ENCODE results near the gene CFAP300. TPM values are rescaled to one million over a fixed set of nuclear protein-coding genes. Genes with fewer than 3 reads are reported as not detected.

Gene CFAP300
- 2.0 TPM for total RNA-seq

DNA sequence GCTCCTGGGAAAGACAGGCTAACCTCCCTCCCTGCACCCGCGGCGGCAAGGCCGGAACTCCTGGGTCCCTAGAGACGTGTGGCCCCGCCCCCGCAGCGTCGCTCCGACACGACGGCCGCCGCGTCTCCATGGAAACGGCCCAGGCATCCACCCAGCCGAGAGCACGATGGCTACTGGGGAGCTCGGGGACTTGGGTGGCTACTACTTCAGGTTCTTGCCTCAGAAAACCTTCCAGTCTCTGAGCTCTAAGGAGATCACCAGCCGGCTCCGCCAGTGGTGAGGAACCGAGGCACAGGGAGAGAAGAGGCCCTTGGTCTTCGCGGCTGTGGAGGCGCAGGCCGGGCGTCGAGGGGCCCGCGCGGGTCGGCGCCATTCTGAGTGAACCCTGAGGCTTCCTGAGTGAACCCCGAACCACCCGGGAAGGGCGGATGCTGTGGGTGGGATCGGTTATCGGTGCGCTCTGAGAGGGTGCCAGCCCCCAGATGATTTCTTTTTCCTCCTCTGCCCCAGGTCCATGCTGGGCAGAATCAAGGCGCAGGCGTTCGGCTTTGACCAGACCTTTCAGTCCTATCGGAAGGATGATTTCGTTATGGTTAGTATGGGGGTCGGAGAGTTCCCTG is at the start of gene CFAP300:
CFAP300 (plus strand) TSS at position 133 of the 620 bp plus-strand sequence; CDS start at position 167, 34 bp downstream.
- FAIRE-seq: no peak
- peak; percentile 54 to 76 for DNase-seq (ENCODE audit: low spot score in 2 of 2)

DNA sequence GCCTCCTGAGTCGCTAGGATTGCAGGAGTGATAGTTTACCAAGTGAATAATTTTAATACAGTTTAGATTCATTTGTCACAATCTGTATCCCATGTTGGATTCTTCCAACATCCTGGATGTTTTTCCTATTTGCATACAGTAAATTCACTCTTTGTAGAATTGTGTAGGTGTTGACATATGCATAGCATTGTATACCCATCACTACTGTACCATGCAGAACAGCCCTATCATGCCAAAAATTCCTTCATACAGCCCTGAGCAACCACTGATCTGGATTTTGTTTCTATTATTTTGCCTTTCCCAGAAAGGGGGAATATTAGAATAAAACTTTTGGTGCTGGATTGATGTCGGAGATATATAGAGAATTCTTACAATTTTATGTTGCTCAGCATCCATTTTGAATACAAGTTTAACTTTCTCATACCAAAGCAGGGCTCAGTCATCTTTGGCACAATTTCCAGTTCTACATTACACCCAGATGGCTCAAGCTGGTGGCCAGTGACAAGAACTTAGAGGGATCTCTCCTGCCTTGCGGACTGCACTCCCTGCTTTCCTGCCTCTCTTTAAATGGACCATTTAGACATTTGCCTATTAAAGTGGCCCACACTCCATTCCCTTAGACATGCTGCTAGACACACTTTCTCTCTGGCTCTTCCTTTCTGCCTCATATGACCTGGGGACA is 45.4 kb upstream of the CFAP300 start:
- FAIRE-seq (no peak), DNase-seq (ENCODE audit: low spot score in 2 of 2) (no peak)

DNA sequence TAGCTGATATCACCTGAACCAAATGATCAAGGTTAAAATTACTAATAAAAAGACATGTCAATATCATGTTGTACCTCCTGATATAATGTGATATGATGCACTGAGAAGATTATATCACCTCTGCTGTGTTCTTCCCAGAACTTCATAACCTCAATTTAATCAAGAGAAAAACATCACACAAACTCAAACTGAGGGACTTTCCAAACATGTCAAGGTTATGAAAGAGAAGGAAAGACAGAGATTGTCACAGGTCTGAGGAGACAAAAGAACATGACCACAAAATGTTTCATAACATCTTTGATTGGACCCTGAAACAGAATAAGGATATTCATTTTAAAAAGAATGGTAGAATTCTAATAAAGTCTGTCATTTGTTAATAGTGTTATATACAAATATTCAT is 43.0 kb upstream of the CFAP300 start:
- FAIRE-seq (no peak), DNase-seq (ENCODE audit: low spot score in 2 of 2) (no peak)

DNA sequence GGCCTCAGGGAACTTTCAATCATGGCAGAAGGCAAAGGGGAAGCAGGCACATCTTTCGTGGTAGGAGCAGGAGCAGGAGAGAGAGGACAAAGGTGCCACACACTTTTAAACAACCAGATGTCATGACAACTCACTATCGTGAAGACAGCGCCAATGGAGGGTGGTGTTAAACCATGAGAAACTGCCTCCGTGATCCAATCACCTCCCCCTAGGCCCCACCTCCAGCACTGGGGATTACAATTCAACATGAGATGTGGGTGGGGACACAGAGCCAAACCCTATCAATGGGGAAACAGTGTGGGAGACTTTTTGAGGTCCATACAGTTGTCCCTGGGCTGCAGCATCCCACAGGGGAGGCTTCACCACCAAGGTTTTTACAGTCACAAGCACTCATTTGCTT is 41.9 kb upstream of the CFAP300 start:
- FAIRE-seq (no peak), DNase-seq (ENCODE audit: low spot score in 2 of 2) (no peak)

DNA sequence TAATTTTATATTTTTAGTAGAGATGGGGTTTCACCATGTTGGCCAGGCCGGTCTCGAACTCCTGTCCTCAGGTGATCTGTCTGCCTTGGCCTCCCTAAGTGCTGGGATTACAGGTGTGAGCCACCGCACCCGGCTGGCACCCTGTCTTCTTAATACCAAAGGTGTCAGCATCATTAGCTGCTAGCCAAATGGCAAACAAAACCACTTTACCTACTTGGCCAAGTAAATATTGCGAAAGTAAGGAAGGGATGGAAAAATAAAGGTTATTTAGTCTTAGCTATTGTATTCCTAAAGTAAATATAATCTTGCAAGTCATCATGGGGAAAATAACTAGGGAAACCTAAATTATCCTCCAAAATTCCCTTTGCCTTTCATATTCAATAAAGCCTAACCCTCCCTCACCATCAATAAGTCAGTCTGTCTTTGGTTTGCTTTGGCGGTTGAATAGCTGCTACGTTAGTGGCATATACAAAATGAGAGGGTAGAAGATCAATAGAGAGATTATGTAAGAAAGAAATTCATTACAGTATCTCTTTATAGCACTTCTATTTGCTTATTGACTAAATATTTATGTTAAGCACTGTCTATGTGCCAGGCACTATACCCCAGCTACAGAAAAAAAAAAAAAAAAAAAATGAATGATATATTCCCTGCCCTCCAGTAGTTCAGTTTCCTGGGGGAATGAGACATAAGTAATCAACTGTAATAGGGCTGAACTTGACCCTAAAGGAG is 40.2 kb upstream of the CFAP300 start:
- FAIRE-seq (no peak), DNase-seq (ENCODE audit: low spot score in 2 of 2) (no peak)

DNA sequence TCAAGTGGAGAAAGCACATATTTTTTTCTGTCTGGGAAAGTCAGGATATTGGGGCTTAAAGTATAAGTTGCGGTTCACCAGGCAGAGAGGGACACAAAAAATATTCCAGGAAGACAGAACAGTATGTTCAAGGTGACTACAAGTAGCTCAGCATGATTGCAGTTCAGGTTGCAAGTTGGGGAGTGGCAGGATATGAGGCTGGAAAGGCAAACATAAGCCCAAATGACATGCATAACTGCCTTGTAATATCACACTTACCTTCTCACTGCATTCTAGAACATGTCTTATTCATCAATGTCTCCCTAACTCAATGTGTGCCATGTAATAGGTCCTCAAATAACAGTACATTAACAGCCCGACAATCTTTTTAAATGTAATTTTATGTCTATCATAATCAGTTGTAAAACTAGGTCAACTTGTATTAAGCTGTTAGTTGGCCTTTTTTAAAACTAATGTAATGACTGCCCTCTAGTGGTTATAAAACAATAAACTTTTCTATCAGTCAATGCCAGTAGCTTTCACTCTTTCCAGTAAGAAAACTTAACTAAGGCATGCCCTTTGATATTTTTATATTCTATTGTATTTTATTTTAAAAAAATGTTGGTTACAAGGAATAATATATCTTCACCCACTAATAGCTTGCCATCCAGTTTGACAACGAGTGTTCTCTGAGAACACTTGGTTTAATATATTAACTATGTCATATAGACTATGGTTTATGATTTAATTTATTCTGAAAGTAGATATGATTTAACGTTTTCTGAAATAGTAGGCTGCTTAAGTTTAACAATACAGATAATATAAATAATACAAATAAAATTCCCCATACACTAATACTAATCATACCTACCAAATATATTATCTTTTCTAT is 39.4 kb upstream of the CFAP300 start:
- DNase-seq (ENCODE audit: low spot score in 2 of 2) (peak; percentile 14 to 22), FAIRE-seq (peak; percentile 95)

DNA sequence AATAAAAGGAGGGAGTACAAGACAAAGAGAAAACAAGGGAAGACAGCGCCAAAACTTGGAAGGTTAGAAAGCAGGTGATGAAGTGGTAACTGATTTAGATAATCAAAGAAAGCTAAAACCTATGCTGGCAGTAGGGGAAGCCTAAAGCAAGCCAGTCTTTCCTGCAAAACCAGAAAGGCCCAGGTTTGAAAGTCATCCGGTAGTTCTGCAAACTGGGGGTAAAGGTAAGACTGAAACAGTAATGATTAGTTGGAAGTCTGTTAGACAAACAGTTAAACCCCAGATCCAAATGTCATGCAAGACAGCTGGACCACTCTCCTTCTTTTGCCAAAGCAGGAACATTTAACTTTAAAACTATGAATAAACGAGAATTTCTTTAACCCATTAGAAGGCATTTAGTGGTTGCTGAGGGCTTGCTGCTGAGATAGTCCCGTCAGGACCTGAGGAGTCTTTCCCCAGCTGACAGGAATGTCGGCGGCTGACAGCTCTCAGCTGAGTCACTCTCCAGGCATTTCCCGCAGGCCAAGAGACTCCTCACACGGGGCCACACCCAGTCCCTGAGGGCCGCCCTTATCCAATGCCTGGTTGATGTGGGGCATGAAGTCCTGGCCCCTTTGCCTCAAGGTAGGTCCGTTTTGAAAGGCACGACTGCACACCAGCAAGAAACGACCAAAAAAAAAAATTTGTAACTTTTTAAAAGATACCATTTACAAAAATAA is 36.3 kb upstream of the CFAP300 start:
- DNase-seq (ENCODE audit: low spot score in 2 of 2) (peak in 1 of 2 donors; percentile 19), FAIRE-seq (no peak)

DNA sequence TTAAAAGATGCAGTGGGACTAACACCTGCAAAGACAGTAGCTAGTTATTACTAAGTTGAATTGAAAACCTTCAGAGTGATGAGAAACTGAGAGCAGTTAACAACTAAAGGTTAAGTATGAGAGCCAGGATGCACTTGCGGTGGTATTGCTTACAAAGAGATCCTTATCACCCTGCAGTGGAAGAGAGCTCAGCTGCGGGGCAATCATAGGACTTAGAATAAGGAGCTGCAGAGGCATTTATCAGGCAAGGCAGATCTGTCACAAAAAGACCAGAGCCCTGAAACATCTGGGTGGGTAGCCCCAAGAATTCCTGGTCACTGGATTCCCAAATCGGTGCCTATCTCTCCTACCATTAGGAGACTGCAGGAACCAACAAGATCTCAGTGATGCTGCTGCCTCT is 34.3 kb upstream of the CFAP300 start:
- FAIRE-seq (no peak), DNase-seq (ENCODE audit: low spot score in 2 of 2) (no peak)

DNA sequence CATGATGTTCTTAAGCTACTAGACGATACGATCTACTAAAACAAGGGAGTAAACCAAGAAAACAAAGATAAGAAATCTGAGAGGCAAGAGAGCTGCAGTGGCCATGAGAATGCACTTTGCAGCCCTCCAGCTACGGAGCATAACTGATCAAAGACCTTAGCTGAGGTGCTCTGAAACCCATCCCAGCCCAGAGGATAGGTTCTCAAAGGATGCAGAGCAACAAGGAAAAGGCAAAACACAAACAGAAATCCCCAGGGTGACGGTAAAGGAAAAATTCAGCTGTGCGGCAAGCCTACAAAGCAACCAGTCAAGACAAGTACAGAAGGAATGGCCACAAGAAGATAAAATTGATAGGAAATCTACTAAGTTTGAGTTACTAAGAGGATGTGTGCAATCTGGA is 32.5 kb upstream of the CFAP300 start:
- FAIRE-seq (no peak), DNase-seq (ENCODE audit: low spot score in 2 of 2) (no peak)

DNA sequence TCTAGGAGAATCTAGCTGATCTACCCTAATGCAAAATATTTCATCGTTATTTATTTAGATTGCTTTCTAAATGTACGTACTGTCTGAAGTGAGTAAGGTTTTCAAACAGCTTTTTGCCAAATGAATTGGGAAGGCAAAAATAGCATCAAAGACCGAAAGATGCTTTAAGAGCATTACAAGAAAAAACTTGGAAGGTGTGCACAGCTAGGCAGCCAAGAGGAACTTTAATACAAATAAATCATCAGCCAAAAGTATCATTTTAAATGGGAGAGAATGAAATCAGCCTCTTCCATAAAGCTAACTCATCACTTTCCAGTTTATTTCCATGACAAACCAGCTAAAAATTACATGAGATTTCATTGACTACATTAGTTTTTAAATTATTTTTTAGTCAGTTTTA is 30.2 kb upstream of the CFAP300 start:
- FAIRE-seq (no peak), DNase-seq (ENCODE audit: low spot score in 2 of 2) (no peak)

DNA sequence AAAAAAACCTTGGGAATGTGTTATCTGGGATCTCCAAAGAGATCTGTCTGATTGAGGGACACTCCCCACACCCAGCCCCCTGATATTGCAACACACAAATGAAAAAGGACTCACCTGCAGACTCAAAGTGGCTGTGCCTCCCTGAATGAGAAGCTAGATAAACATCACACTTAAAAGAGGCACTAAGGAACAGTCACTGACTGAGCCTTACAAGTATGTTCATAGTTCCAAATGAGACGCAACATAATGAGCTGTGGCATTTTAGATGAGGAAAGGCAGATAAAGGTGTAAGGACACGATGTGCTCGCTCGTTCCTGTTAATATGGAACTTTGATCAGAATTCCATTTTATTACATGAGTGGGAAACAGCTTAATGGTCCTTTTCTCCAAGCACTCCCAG is 21.0 kb upstream of the CFAP300 start:
- no peak for FAIRE-seq
- no peak for DNase-seq (ENCODE audit: low spot score in 2 of 2)

DNA sequence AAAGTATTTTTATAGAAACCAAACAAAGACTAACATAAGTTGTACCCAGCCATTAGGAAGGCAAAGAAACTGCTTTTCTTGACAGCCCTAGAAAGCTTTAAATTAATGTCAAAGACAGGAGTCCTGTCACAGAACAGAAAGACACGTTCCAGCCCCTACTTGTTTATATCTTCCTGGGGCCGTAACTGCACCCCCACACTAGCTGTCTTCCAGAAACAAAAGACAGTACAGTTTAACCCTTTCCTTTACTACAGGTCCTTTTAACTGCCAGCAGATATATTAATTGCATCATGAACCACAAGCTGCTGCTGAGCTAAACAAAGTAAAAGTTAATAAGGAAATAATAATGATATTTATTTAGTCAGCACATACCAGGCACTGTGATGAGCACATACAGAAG is 20.3 kb upstream of the CFAP300 start:
- no peak for DNase-seq (ENCODE audit: low spot score in 2 of 2)
- FAIRE-seq: no peak

DNA sequence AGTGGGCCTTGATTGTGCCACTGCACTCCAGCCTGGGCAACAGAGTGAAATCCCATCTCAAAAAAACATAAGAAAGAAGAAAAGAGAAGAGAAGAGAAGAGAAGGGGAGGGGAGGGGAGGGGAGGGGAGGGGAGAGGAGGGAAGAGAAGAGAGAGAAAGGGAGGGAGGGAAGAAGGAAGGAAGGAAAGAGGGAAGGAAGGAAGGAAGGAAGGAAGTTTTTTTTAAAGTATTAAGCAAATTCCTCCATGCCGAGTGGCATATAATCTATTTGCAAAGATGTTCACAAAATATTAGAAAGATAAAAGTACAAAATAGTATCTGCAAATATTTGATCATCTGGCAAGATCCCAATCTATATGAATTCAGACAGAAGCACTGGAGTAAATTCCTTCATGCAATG is 10.5 kb upstream of the CFAP300 start:
- no peak for DNase-seq (ENCODE audit: low spot score in 2 of 2)
- no peak for FAIRE-seq

DNA sequence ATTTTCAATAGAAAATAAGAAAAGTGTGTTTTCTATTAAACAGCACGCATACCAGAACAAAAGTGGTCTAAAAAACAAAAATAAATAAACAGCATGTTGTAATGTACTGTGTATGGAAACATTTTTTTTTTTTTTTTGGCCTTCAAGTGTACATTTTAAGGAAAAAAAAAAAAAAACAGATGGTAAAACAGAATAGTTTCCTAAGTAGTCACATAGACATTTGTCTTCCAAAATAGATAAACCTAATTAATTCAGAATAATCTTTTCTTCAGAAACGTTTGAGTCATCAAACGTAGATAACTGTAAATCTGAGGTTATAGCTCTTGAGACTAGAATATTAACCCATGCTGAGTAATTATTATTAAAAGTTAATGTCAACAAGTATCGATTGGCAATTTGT is 396 bp upstream of the CFAP300 start:
- no peak for DNase-seq (ENCODE audit: low spot score in 2 of 2)

DNA sequence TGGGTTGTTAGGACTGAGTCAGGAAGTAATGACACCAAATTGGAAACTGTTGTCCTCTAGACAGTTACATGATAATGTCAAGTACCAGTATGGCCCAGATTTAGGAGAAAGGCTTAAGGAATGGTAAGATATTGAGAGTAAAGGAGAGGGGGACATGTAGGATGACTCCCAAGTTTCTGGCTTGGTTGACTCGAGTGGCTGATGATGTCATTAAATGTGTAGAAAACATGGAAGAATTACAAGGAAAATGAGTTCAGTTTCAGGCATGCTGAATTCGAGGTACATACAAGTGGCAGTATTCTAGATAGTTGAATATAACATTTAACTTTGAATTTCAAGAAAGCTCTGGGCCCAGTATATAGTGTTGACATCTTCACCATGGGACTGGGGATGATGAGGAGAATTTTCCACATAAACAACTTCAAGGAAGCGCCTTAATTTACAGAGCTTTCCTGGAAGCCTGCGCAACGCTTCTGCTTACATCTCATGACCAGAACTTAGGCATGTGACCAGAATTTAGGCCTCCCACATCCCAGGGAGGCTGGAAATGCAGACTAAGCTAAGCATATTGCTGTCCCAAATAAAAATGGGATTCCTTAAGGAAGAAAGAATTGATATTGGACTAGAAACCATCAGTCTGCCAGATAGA is 3.8 kb downstream of the CFAP300 start:
- no peak for DNase-seq (ENCODE audit: low spot score in 2 of 2)
- FAIRE-seq: no peak

More for the DNA sequence above, 396 bp upstream of the CFAP300 start:
- FAIRE-seq: no peak

DNA sequence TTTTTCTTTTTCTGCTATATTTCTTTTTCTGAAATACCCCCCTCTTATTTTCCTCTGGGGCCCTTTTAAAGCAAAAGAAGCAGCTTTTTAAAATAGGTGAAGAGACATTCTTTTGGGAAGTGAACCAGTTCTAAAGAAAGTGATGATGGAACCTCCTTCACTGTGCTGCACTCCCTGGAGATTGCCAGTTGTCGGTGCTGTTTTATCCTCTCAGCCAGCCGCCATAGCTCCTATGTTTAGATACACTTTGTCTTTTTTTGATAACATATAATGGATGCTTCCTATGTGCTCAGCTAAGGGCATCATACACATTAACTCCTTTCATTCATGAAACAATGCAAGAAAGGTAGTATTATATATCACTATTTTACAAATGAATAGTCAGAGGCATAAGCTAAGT is 14.0 kb downstream of the CFAP300 start:
- no peak for DNase-seq (ENCODE audit: low spot score in 2 of 2)
- FAIRE-seq: no peak

DNA sequence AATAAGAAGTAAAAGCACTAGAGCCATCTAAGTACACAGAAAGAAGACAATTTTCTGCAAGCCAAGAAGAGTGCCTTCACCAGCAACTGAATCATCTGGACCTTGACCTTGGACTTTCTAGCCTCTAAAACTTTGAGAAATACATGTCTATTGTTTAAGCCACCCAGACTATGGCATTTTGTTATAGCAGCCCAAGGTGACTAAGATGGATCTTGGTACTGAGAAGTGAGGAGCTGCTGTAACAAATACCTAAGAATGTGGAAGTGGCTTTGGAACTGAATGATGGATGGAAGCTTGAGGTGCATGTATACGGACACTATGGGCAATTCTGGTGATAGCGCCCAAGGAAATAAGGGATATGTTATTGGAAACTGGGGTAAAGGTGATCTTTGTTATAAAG is 14.9 kb downstream of the CFAP300 start:
- FAIRE-seq (no peak), DNase-seq (ENCODE audit: low spot score in 2 of 2) (no peak)

DNA sequence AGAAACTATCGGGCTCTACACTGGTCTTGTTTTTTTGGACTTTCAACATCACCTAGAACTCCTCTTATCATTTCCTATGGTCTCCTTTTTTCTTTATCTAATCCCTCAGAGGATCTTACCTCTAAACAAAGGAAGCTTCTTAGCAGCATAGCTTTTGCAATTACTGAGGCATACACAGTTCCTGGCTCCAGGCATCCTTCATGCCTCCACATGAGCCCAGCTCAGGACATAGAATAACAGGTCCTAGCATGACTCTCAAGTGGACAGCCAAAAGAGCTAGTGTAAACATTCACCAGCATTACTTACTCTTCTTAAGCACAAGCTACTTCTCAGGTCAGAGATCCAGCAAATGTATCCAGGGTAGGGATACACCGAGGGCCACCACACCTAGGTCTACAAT is 17.1 kb downstream of the CFAP300 start:
- FAIRE-seq (no peak), DNase-seq (ENCODE audit: low spot score in 2 of 2) (no peak)

DNA sequence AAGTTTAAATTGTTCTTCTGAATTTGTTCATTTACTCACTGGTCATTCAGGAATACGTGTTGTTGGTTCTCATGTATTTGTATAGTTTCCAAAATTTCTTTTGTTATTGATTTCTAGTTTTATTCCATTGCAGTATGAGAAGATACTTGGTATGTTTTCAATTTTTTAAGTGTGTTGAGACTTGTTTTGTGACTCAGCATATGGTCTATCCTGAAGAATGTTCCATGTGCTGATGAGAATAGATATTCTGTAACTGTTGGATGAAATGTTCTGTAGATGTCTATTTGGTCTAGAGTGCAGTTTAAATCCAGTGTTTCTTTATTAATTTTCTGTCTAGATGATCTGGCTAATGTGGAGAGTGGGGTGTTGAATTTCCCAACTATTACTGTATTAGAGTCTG is 23.5 kb downstream of the CFAP300 start:
- peak; percentile 10 for FAIRE-seq
- DNase-seq (ENCODE audit: low spot score in 2 of 2): no peak
